Smooth muscle cell (in vitro differentiated cells): ENCODE results near the gene PPP2R5E. TPM values are rescaled to one million over a fixed set of nuclear protein-coding genes. Genes with fewer than 3 reads are reported as not detected.

Experiments
- DNase-seq: peaks from one replicate; lab custom pipeline; 2025; ENCODE audit not compliant: unreplicated experiment; lab: John Stamatoyannopoulos, UW
- H2AFZ ChIP-seq: fragments of 200-600 bp; sonication (generic); 2 replicates; pipeline ENCODE4 v1.6.0; 2016; ENCODE audit warnings: antibody characterized with exemption, low read depth, mild to moderate bottlenecking
- H3F3A ChIP-seq: fragments of 200-600 bp; sonication (generic); 2 replicates; pipeline ENCODE4 v1.6.0; 2017; ENCODE audit warnings: antibody characterized with exemption, low read depth
- H3K27ac ChIP-seq: fragments of 200-600 bp; sonication (generic); 2 replicates; pipeline ENCODE4 v1.5.1; 2016; ENCODE audit warnings: low read depth, mild to moderate bottlenecking
- H3K27me3 ChIP-seq: fragments of 200-600 bp; sonication (generic); 2 replicates; pipeline ENCODE4 v1.6.1; 2016; ENCODE audit warnings: low read depth, mild to moderate bottlenecking
- H3K36me3 ChIP-seq: fragments of 200-600 bp; sonication (generic); 2 replicates; pipeline ENCODE4 v1.5.1; 2016; ENCODE audit warnings: low read depth
- H3K4me1 ChIP-seq: fragments of 200-600 bp; sonication (generic); 2 replicates; pipeline ENCODE4 v1.5.1; 2016; ENCODE audit warnings: low read depth
- H3K4me2 ChIP-seq: fragments of 200-600 bp; sonication (generic); 2 replicates; pipeline ENCODE4 v1.6.0; 2016; ENCODE audit warnings: mild to moderate bottlenecking
- H3K4me3 ChIP-seq: fragments of 200-600 bp; sonication (generic); 2 replicates; pipeline ENCODE4 v1.5.1; 2016; ENCODE audit warnings: mild to moderate bottlenecking
- H3K79me2 ChIP-seq: fragments of 200-600 bp; sonication (generic); 2 replicates; pipeline ENCODE4 v1.6.0; 2016; ENCODE audit warnings: low read depth, mild to moderate bottlenecking
- H3K9ac ChIP-seq: fragments of 200-600 bp; sonication (generic); 2 replicates; pipeline ENCODE4 v1.6.0; 2016; ENCODE audit warnings: low read depth
- H3K9me3 ChIP-seq: fragments of 200-600 bp; sonication (generic); replicated peaks from 2 replicates; pipeline ENCODE4 v1.5.1; 2016; ENCODE audit warnings: low read depth
- H4K20me1 ChIP-seq: fragments of 200-600 bp; sonication (generic); 2 replicates; pipeline ENCODE4 v1.6.0; 2016; ENCODE audit warnings: low read depth
- WGBS: methylation state at CpG from one replicate; pipeline ENCODE4 v1.1.7; 2016; ENCODE audit warnings: low lambda C conversion rate; 5-methylcytosine and 5-hydroxymethylcytosine counted together
- polyA plus RNA-seq: library from polyadenylated mRNA; unstranded; fragments of >200 nt; fragmentation: Nextera tagmentation; extraction: Ambion mirVana; gene quantifications from 2 replicates; pipeline ENCODE4 v1.2.1, GENCODE V29; 2016
- total RNA-seq: library from RNA; depleted of rRNA; stranded (reverse); fragments of >200 nt; gene quantifications from 2 replicates; pipeline ENCODE4 v1.2.3, GENCODE V29; 2014
- TF ChIP-seq, protein P1 (sequence below): fragments of 200-600 bp; sonication (generic); IDR thresholded peaks from 2 replicates; pipeline ENCODE4 v1.5.1; 2017; ENCODE audit warnings: borderline replicate concordance, mild to moderate bottlenecking, antibody characterized with exemption; ENCODE audit not compliant: insufficient read depth, poor library complexity, severe bottlenecking

PPP2R5E gene
- total and polyA plus RNA-seq, 2 experiments from 2014 or later: 31.7 to 47.7 TPM

DNA sequence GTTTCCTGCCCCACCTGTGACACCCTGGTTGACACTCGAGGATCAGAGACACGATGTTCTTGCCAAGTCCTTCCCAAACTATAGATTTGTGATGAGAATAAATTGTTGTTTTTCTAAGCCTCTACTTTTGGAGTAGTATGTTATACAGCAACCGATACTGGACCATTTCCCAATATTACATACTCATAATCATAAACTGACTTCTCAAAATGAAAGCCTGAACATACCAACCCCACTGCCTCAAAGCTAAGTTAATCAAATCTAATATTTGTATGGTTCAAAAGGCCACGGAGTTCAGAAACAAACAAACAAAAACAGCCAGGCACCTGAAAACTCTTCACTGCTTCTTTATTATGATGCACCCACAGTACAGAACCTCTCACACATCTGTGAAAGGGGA, 172.1 kb downstream of the PPP2R5E start:
- H3K27ac ChIP-seq: no peak overlapping the region
- no peaks in the 10 kb centered on the region for H3F3A ChIP-seq
- H3K9ac ChIP-seq: no peak overlapping the region
- no peaks in the 10 kb centered on the region for H3K4me1 ChIP-seq
- no peak overlapping the region for H3K4me2 ChIP-seq
- H3K4me3 ChIP-seq: no peak overlapping the region
- TF ChIP-seq, protein P1, sequence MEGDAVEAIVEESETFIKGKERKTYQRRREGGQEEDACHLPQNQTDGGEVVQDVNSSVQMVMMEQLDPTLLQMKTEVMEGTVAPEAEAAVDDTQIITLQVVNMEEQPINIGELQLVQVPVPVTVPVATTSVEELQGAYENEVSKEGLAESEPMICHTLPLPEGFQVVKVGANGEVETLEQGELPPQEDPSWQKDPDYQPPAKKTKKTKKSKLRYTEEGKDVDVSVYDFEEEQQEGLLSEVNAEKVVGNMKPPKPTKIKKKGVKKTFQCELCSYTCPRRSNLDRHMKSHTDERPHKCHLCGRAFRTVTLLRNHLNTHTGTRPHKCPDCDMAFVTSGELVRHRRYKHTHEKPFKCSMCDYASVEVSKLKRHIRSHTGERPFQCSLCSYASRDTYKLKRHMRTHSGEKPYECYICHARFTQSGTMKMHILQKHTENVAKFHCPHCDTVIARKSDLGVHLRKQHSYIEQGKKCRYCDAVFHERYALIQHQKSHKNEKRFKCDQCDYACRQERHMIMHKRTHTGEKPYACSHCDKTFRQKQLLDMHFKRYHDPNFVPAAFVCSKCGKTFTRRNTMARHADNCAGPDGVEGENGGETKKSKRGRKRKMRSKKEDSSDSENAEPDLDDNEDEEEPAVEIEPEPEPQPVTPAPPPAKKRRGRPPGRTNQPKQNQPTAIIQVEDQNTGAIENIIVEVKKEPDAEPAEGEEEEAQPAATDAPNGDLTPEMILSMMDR: no peak
- H3K9me3 ChIP-seq: no peaks in the 10 kb centered on the region
- DNase-seq: no peak
- H2AFZ ChIP-seq: no peak overlapping the region
- 99% methylated on average over 4 of the region's 4 CpGs for WGBS
- no peaks in the 10 kb centered on the region for H3K79me2 ChIP-seq
- H3K27me3 ChIP-seq: no peaks in the 10 kb centered on the region
- H3K36me3 ChIP-seq: peaks cover 4% of the 10 kb centered on the region
- H4K20me1 ChIP-seq: no peaks in the 10 kb centered on the region

DNA sequence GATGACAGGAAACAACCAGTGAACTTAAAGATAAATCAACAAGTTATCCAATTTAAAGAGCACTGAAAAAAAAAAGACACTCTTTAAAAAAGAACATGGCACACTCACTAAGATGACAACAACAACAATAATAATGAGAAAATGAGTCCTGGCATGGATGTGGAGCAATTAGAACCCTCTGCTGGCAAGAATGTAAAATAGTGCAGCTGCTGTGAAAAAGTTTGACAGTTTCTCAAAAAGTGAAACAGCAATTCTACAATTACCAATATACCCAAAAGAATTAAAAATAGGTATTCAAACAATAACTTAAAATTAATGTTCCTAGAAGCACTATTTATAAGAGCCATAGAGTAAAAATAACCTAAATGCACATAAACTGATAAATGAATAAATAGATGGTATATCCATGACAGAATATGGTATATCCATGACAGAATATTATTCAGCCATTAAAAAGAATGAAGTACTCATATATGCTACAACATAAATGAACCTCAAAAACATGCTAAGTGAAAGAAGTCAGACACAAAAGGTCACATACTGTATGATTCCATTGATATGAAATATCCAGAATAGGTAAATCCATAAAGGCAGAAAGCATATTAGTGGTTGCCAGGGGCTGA, 175.3 kb downstream of the PPP2R5E start:
- Histone ChIP-seq H3K79me2 (no peaks in the 10 kb centered on the region), H3K4me1 (no peaks in the 10 kb centered on the region), H3K4me2 (no peak overlapping the region)

GRCh38 chr14:63362389-63362819, 180.8 kb downstream of the PPP2R5E start:
- Histone ChIP-seq H2AFZ (no peak overlapping the region), H3K36me3 (no peaks in the 10 kb centered on the region), H3K9ac (no peak overlapping the region), H3K27ac (no peak overlapping the region), H3K27me3 (no peaks in the 10 kb centered on the region), H3K4me1 (no peaks in the 10 kb centered on the region), H3K4me3 (no peak overlapping the region), H3K4me2 (no peak overlapping the region), H3K9me3 (peaks cover 5% of the 10 kb centered on the region), H3K79me2 (no peaks in the 10 kb centered on the region), H3F3A (no peaks in the 10 kb centered on the region), H4K20me1 (no peaks in the 10 kb centered on the region)
- DNase-seq: no peak
- TF ChIP-seq, protein P1: no peak
- 67% methylated on average over 8 of the region's 8 CpGs for WGBS

More for the DNA sequence above, 175.3 kb downstream of the PPP2R5E start:
- no peak for DNase-seq
- H3K27me3 ChIP-seq: no peaks in the 10 kb centered on the region
- no peak overlapping the region for H3K9ac ChIP-seq
- H3K4me3 ChIP-seq: no peak overlapping the region
- H3K27ac ChIP-seq: no peak overlapping the region
- H4K20me1 ChIP-seq: no peaks in the 10 kb centered on the region
- no peak overlapping the region for H2AFZ ChIP-seq
- TF ChIP-seq, protein P1: peak; percentile 12
- no peaks in the 10 kb centered on the region for H3K36me3 ChIP-seq
- H3K9me3 ChIP-seq: peaks cover 5% of the 10 kb centered on the region
- no peaks in the 10 kb centered on the region for H3F3A ChIP-seq

DNA sequence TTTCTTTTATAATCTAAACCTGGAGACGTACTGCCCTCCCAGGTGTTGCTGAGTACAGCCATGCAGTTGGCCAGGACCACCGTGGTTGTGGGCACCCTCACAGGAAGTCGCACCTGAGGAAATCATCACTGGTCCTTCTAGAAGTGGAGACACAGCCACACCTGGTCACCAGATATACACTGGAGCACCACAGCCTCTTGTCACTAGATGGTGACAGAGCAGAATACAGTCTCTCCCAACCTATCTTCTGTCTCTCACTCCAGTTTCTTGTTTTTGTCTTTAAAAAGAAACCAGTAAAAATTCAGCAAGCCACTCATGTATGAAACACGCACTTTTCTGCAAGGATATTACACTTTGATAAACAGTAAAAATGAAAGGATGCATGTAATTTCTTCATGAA, 181.4 kb downstream of the PPP2R5E start:
- Histone ChIP-seq H4K20me1 (no peaks in the 10 kb centered on the region), H3K4me2 (no peak overlapping the region), H3K9me3 (peaks cover 5% of the 10 kb centered on the region), H3K4me3 (no peak overlapping the region), H3K79me2 (no peaks in the 10 kb centered on the region), H3K27ac (no peak overlapping the region), H3K4me1 (no peaks in the 10 kb centered on the region), H3K36me3 (no peaks in the 10 kb centered on the region), H2AFZ (no peak overlapping the region), H3F3A (no peaks in the 10 kb centered on the region), H3K27me3 (no peaks in the 10 kb centered on the region), H3K9ac (no peak overlapping the region)
- no peak for DNase-seq
- TF ChIP-seq, protein P1: no peak
- WGBS: 87% methylated on average over 4 of the region's 4 CpGs
